ENCODE measurements around the gene TMEM17. TPM values are rescaled to one million over a fixed set of nuclear protein-coding genes. Genes with fewer than 3 reads are reported as not detected.

TMEM17 gene
- total RNA-seq, 1 experiment from 2014 or later, result 3.2 TPM

DNA sequence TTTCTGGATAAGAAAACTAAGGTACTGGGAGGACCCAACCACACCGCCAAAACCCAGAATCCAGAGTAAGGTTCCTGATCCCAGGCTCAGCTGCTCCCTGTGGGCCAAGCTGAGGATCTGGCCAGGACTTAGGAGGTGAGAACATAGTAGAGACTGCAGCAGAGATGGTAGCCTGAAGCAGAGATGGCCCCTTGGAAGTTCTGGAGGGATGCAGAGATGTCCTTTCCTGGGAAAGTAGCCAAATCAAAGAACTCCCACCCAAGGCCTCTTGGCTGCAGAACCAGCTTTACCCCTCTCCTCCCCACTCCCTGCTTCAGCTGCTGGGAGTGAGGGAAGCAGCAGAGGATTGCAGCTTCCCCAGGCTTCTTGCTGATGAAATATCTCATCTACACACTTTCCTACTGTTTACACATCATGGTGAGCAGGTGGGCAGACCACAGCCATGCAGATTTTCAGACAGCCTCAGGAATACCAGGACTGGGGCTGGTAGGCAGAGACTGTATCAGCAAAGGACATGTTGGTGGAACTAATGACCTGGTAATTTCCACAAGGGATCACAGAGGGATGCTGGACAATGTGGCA lies 32.7 kb downstream of the TMEM17 start:
- Histone ChIP-seq H3K4me3 (replicated peaks in 1 of 2; ENCODE audit: low read depth in 1 of 2, low read length in 2 of 2) (no peak overlapping the region), H3K36me3 (ENCODE audit: control insufficient read depth in 1 of 2, insufficient read depth in 2 of 2, low read length in 2 of 2) (no peaks in the 10 kb centered on the region), H2AFZ (ENCODE audit: low read depth, low read length, poor library complexity, severe bottlenecking) (no peak overlapping the region), H4K20me1 (ENCODE audit: insufficient read depth) (no peaks in the 10 kb centered on the region), H3K4me1 (ENCODE audit: control insufficient read depth in 1 of 2, insufficient read depth in 2 of 2, low read length in 2 of 2) (peaks cover 4 to 7% of the 10 kb centered on the region in 2 experiments; a peak in 3 of 4 replicates), H3K4me2 (ENCODE audit: low read length) (no peak overlapping the region), H3K27ac (ENCODE audit: low read depth, low read length) (no peak overlapping the region), H3K9me2 (ENCODE audit: insufficient read depth) (no peaks in the 10 kb centered on the region; the same call in 1 of the 2 replicates), H3K27me3 (ENCODE audit: insufficient read depth, low read length) (no peaks in the 10 kb centered on the region), H3K79me2 (ENCODE audit: insufficient read depth, low read length) (no peaks in the 10 kb centered on the region), H3K9ac (ENCODE audit: low read length) (no peak overlapping the region), H3K9me3 (ENCODE audit: control insufficient read depth in 1 of 2, insufficient read depth in 1 of 2, low read depth in 1 of 2, low read length in 2 of 2) (no peaks in the 10 kb centered on the region)
- POLR2A ChIA-PET, result no interaction called here
- TF ChIP-seq, protein P1, sequence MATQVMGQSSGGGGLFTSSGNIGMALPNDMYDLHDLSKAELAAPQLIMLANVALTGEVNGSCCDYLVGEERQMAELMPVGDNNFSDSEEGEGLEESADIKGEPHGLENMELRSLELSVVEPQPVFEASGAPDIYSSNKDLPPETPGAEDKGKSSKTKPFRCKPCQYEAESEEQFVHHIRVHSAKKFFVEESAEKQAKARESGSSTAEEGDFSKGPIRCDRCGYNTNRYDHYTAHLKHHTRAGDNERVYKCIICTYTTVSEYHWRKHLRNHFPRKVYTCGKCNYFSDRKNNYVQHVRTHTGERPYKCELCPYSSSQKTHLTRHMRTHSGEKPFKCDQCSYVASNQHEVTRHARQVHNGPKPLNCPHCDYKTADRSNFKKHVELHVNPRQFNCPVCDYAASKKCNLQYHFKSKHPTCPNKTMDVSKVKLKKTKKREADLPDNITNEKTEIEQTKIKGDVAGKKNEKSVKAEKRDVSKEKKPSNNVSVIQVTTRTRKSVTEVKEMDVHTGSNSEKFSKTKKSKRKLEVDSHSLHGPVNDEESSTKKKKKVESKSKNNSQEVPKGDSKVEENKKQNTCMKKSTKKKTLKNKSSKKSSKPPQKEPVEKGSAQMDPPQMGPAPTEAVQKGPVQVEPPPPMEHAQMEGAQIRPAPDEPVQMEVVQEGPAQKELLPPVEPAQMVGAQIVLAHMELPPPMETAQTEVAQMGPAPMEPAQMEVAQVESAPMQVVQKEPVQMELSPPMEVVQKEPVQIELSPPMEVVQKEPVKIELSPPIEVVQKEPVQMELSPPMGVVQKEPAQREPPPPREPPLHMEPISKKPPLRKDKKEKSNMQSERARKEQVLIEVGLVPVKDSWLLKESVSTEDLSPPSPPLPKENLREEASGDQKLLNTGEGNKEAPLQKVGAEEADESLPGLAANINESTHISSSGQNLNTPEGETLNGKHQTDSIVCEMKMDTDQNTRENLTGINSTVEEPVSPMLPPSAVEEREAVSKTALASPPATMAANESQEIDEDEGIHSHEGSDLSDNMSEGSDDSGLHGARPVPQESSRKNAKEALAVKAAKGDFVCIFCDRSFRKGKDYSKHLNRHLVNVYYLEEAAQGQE (IDR thresholded peaks at IDR 0.05; ENCODE audit: low read depth), result no peak
- TF ChIP-seq POLR2AphosphoS5 (IDR thresholded peaks at IDR 0.05; ENCODE audit: low read depth, low read length) (no peak), EZH2phosphoT487 (IDR thresholded peaks at IDR 0.05; ENCODE audit: borderline replicate concordance) (no peak), JUND (IDR thresholded peaks at IDR 0.05) (no peak), ZFX (IDR thresholded peaks at IDR 0.05) (no peak), EZH2 (IDR thresholded peaks at IDR 0.05) (no peak), ELF1 (IDR thresholded peaks at IDR 0.05; ENCODE audit: borderline replicate concordance, low read depth) (no peak), CEBPB (IDR thresholded peaks at IDR 0.05; ENCODE audit: low read depth) (no peak), RAD21 (IDR thresholded peaks at IDR 0.05; ENCODE audit: low read depth) (no peak), TCF7L2 (IDR thresholded peaks at IDR 0.05; ENCODE audit: borderline replicate concordance, extremely low read depth, insufficient read depth, insufficient read length) (no peak), SP1 (IDR thresholded peaks at IDR 0.05; ENCODE audit: low read depth) (no peak), YY1 (IDR thresholded peaks at IDR 0.05; ENCODE audit: extremely low read depth, insufficient replicate concordance, low read depth, low read length) (no peak), EGR1 (IDR thresholded peaks at IDR 0.05; ENCODE audit: low read depth) (no peak), POLR2A (IDR thresholded peaks at IDR 0.05; ENCODE audit: borderline replicate concordance, extremely low read depth, insufficient read depth, insufficient read length) (no peak)
- TF ChIP-seq, protein P2, sequence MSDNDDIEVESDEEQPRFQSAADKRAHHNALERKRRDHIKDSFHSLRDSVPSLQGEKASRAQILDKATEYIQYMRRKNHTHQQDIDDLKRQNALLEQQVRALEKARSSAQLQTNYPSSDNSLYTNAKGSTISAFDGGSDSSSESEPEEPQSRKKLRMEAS (IDR thresholded peaks at IDR 0.05), result no peak
- TF ChIP-seq, protein P3, sequence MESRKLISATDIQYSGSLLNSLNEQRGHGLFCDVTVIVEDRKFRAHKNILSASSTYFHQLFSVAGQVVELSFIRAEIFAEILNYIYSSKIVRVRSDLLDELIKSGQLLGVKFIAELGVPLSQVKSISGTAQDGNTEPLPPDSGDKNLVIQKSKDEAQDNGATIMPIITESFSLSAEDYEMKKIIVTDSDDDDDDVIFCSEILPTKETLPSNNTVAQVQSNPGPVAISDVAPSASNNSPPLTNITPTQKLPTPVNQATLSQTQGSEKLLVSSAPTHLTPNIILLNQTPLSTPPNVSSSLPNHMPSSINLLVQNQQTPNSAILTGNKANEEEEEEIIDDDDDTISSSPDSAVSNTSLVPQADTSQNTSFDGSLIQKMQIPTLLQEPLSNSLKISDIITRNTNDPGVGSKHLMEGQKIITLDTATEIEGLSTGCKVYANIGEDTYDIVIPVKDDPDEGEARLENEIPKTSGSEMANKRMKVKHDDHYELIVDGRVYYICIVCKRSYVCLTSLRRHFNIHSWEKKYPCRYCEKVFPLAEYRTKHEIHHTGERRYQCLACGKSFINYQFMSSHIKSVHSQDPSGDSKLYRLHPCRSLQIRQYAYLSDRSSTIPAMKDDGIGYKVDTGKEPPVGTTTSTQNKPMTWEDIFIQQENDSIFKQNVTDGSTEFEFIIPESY (IDR thresholded peaks at IDR 0.05; ENCODE audit: extremely low read depth, insufficient replicate concordance, low read length), result no peak
- TF ChIP-seq, protein P4, sequence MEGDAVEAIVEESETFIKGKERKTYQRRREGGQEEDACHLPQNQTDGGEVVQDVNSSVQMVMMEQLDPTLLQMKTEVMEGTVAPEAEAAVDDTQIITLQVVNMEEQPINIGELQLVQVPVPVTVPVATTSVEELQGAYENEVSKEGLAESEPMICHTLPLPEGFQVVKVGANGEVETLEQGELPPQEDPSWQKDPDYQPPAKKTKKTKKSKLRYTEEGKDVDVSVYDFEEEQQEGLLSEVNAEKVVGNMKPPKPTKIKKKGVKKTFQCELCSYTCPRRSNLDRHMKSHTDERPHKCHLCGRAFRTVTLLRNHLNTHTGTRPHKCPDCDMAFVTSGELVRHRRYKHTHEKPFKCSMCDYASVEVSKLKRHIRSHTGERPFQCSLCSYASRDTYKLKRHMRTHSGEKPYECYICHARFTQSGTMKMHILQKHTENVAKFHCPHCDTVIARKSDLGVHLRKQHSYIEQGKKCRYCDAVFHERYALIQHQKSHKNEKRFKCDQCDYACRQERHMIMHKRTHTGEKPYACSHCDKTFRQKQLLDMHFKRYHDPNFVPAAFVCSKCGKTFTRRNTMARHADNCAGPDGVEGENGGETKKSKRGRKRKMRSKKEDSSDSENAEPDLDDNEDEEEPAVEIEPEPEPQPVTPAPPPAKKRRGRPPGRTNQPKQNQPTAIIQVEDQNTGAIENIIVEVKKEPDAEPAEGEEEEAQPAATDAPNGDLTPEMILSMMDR (IDR thresholded peaks at IDR 0.05 in 2 of 3, conservative IDR thresholded peaks at IDR 0.05 in 1 of 3; ENCODE audit: borderline replicate concordance in 1 of 3, insufficient read depth in 1 of 3, low read depth in 2 of 3, low read length in 2 of 3), result no peak
- TF ChIP-seq, protein P5, sequence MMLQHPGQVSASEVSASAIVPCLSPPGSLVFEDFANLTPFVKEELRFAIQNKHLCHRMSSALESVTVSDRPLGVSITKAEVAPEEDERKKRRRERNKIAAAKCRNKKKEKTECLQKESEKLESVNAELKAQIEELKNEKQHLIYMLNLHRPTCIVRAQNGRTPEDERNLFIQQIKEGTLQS (IDR thresholded peaks at IDR 0.05), result no peak
- BruUV-seq (replicated peaks), result no TSS peak
- intact Hi-C loops (cut with micrococcal nuclease), result no loop called here
- RAD21 ChIA-PET (ENCODE audit: low non-redundant PET in 1 of 2, low total read pairs in 2 of 2, uncharacterized antibody in 2 of 2, unreplicated experiment in 2 of 2), result no interaction called here
- DNase-seq (ENCODE audit: low read depth, low spot score) (no peak), ATAC-seq (no peak)
- CTCF ChIA-PET, result no interaction called here
